Left cardiac atrium (tissue), 4 donors: ENCODE results near the gene MEGF11. TPM values are rescaled to one million over a fixed set of nuclear protein-coding genes. Genes with fewer than 3 reads are reported as not detected.

Experiments used
- ATAC-seq, 2 donors: fragments of 200-7000 bp; cut with Tn5 transposase; one replicate each; pipeline ENCODE4 v1.9.1; 2020; ENCODE audit warnings: mild to moderate bottlenecking in 2 of 2, moderate library complexity in 2 of 2
- DNase-seq: peaks from one replicate; pipeline ENCODE4 v3.0.0-alpha.2; 2020
- intact Hi-C, 2 donors: fragments of 100-400 bp; cut with DNase I; formaldehyde crosslinking; loops; one replicate each; pipeline versions ENCODE4 v1.14.1 to v1.15.1; 2022 to 2023
- total RNA-seq, 2 donors: library from RNA; stranded (reverse); fragmentation: NEBNext Ultra II Directional; extraction: Animal tissue kit (Norgen Biotek cat#: 25700); gene quantifications; one replicate each; pipeline ENCODE4 v1.2.1, GENCODE V29; 2021
- donor health status: DM: no; HTN: yes; CAD: no.
- donor health status: DM: no; HTN: yes; CAD: no; lungs with severe emphysema.
- donor health status: DM: yes; HTN: yes; CAD: no.
- donor health status: Dilated cardiomyopathy.

MEGF11 gene
- total RNA-seq, 2 donors from 2014 or later, result not detected

DNA sequence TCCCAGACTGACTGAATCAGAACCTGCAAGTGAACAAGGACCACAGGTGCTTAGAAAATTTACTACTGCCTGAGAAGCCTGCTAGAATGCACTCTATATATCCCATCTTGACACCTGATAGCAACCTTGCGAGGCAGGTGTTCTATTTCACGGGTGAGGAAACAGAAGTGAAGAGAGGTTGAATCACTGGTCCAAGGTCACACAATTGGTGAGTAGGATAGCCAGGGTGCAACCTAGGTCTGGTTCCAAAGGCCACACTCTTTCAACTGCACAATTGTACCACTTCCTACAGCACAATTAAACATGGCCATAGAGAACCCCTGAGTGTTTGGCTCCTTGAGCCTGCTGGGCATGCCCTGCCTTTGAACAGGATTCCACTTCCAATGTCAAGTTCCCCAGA is 297.2 kb downstream of the MEGF11 start:
- DNase-seq (no peak), ATAC-seq (no peak)
- intact Hi-C loops, result no loop called here

DNA sequence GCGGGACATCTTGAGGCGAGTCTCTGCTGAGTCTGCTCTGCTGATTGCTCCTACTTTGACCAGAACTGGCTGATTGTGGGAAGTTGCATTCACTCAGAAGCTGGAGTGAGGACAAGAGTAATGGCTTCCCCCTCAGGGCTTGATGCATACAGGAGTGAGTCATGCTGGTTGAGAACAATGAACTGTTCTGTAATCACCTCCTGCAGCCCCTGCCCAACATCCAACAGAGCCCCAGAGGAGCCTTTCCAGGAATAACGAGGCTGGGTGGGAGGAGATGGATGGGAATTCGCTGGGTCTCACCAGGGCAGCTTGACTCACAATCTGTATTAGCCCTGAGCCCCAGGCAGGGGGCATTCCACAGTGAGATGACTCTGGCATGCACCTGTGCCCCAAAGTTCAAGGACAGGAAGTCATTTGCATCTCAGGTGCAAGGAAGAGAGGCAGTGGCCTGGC is 299.2 kb downstream of the MEGF11 start:
- ATAC-seq (no peak), DNase-seq (no peak)
- intact Hi-C loops, result no loop called here

DNA sequence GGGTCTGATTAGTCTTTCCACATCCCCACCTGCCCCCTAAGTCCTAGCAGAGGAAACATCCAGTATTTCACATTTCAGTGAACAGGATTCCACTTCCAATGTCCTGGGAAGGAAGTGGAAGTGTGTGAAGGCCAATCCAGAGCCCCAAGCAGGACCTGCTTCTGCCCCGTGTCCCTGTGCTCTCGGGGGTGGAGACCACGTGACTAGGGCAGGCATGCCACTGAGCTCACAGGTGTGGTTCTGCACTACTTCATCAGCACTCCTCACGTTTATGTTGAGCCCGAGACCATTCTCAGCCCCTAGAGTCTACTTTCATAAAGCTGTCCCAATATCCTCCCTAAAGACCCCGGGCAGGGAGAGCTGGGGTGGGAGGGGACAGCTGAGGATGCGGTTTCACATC is 299.9 kb downstream of the MEGF11 start:
- no peak for DNase-seq
- intact Hi-C loops, result no loop called here
- ATAC-seq, result no peak

DNA sequence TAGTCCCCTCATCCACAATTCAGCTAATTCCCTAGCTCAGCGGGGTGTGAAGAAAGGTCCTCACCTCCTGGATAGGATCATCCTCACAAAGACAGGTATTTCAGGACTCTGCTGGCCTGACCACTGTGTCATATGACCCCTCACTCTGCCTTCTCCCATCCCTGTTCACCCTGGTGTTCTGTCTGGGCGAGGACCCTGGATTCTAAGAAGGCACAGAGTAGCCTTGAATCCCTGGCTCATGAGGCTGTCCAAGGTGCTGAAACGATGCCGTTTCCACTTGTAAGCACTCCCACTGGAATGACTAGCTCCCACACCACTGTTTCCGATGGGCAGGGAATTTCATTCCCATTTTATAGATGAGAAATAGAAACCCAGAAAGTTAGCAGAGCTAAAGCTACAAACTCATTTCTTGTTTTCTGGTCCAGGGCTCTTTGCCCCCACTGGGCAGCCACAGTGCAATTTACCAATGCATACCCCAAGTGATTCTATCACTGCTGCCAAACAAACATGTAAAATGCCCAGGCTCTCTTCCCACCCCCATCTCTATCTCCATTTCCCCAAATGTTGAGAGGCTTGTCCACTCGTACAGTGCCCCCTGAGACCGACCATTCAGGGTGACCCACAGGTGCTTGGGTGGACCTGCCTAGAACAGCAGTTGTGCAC is 301.0 kb downstream of the MEGF11 start:
- intact Hi-C loops, result no loop called here
- ATAC-seq, result no peak
- DNase-seq, result peak; percentile 38

DNA sequence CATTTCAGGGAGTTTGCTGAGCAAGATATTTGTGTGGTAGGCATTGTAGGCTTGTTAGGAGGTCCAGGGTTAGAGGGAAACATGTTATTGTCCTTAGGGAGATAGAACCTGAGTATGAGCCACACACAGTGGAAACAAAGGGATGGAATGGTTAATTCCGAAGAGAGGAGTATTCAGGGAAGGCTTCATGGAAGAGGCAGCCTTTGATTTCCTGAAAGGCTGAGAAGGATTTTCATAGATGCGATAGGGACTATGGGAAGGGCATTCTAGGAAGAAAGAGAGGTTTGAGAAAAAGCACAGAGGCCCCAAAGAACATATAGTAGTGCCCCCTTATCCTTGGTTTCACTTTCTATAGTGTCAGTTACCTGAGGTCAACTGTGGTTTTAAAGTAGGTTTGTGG is 302.5 kb downstream of the MEGF11 start:
- no peak for ATAC-seq
- intact Hi-C loops, result no loop called here
- no peak for DNase-seq

DNA sequence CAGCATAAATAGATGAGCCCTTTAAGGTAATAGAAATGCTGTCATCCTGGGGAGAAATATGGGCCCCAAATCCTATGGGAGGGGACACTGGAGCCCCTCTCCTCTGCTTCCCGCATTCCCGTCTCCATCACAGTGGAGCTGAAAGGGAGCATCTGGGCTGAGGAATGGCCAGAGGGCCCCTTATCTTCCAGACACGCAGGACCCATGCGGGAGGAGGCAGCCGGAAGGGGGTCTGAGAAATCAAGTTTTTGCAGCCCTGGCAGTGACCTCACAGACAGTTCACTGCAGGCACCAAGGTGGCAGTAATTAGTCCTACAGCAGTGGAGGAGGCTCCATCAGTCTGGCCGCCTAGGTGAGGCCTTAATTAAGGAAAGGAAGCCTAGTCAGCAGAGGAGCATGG is 304.1 kb downstream of the MEGF11 start:
- ATAC-seq (no peak), DNase-seq (no peak)
- intact Hi-C loops, result no loop called here

DNA sequence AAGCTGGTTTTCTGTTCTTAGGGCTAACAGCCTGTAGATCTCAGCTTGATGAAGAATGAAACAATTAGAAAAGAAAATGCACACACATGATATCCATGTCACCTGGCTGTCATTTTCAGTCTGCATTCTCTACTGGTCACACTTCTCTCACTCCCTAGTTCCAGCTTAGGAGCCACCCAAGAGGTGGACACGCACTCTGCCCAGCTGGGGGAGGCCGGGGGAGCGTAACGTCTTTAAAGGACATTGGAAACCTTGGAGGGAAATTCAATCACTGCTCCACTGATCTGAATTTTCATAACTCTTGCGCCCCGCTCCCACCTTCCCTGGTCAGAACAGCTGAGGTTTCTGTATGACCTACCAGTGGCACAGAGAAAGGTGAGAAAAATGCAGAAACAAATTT is 304.5 kb downstream of the MEGF11 start:
- intact Hi-C loops, result no loop called here
- DNase-seq, result no peak
- no peak for ATAC-seq

DNA sequence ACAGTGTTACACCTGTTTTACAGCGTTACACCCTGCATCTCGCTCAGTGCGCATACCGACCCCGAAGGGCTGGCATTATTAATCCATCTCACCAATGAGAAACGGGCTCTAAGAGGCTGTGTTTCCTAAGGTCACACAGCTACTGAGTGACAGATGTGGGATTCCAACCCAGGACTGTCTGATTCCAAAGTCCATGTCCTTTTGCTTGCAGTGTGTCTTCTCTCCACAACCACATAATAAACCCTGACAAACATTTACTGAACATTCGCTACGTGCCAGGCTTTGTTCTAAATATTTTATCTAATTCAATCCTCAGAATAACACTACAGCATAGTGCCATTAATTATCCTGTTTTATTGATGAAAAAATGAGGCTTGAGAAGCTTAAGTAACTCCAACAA is 305.2 kb downstream of the MEGF11 start:
- no peak for ATAC-seq
- intact Hi-C loops, result no loop called here
- DNase-seq, result no peak

DNA sequence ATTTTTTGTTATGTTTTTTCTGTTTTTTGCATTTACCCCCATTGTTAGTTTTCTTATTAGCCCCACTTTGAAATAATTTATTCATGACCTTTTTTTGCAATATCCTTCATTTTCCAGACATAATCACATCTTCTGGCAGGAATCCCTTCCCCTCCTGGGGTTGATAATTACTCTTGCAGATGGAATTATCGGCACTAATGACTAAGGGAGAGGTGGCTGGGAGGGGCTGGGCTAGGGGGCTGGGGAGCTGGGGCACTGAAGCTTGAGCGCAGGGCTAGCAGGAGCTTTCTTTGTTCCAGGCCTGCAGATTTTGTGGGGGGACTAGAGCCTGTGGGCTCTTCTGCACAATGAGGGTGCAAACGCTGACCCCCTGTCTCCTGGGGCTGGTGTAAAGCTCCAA is 306.5 kb downstream of the MEGF11 start:
- intact Hi-C loops, result no loop called here
- DNase-seq, result no peak
- ATAC-seq, result no peak

DNA sequence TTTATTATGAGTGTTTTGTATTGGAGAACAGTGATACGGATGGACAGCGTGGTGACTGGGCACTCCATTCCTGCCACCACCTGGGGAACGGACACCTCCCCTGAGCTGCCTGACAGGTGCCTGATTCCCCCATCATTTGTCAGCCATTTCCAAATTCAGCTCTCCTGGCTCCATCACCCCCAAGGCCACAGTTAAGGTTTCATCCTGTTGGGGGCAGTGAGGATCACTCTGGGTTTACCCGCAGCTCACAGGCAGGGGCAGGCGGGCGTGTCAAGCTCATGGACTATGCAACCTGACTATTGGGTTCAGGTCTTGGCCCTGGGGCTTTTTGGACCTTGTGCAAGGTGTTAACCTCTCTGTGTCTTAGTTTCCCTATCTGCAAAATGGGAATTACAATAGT is 307.9 kb downstream of the MEGF11 start:
- DNase-seq (no peak), ATAC-seq (no peak)
- intact Hi-C loops, result no loop called here

DNA sequence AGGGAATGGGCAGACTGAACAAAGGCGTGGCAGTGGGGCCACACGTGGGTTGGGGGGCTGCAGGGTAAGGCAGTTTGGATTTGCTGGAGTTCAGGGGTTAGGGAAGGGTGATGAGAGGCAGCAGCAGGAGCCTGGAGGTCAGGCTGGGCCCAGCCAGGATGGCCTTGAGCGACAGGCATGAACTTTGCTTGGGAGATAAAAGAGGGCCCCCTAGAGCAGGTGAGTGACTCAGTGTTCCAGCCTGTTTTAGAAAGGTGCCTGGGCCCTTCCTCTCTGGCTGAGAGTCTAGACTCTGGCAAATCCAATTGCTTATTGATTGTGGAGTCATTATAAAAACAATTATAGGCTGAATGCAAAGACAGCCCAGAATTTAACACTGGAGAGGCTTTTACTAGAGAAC is 309.1 kb downstream of the MEGF11 start:
- DNase-seq (no peak), ATAC-seq (no peak)
- intact Hi-C loops, result no loop called here

DNA sequence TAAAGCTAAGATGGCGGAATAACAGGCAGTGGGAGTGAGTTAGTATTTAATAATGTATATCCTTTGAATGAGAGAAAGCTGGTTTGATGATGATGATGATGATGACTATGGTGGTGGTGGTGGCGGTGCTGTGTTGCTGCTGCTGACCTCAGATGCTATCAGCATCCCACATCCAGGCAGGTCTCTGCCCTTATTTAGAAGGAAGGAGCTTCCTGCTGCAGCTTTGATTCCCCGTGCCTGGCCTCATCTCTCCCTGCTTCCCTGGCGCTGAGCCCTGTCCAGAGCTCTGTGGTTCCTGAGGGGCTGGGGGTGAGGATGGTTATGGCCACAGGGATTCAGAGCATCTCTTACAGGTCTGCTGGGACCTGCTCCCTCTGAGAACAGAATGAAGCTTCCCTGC is 311.1 kb downstream of the MEGF11 start:
- intact Hi-C loops, result no loop called here
- DNase-seq (no peak), ATAC-seq (no peak)

DNA sequence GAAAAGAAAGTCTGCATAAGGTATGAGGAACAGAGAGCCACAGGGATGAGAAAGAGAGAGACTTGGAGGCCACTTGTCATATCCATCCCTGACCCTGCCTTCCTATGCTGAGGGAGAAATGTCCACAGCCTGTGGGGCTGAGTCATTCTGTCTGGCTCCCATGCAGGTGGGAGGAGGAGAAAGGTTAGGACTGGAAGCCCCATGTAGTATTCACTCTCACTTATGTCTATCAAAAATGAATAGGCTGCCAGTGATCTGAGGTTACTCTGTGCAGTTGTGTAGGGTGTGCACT is 313.0 kb downstream of the MEGF11 start:
- ATAC-seq, result peak in 1 of 2 donors; percentile 73
- intact Hi-C loops, result no loop called here
- no peak for DNase-seq

DNA sequence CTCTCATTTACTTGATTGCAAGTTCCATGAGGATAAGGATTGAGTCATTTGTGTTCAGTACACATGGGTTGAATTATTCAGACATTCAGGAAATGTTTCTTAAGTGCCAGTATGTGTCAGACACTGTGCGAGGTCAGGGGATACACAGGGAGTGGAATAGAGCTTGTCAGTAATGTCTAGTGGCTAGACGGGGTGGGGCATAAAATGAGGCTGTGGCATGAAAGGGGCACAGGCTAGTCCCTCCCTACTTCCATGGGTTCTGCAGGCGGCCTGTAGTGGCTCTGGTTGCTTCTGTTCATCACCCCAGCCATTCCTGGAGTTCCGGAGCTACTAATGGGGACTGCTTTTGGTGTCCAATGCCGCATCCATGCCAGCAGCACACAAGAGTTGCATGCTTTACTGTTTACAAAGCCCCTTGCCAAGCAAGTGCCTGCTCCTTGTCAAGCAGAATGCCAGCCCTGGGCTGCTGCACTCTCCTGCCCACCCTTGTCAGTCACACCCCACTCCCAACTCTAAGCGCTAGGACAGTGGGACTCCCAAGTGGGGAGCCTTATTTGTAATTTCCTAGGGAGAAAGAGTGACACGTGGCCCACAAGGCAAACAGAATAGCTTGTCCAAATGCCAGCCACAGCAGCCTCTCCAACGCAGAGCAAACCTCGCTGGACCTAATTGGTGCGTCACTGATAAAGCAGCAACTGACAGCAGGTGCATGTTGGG is 313.5 kb downstream of the MEGF11 start:
- DNase-seq, result no peak
- peak; percentile 79 to 83 for ATAC-seq
- intact Hi-C loops, result no loop called here

DNA sequence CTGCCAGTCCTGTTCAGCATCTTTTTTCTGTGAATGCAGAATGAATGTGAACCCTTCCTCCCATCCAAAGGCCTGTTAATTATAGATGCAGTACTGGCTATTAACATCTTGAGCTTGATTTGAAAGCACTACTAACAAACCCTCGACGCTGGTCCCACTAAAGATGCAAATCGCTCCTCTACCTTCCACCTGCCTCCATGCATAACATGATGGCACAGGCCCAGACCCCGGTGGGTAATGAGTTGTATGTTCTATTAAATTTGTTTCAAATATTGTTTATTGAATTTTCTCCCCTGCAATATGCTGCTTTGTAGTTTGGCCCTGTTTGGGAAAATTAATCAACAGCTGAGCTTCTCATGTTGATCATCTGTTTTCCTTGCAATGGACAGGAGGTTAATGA is 314.9 kb downstream of the MEGF11 start:
- no peak for ATAC-seq
- intact Hi-C loops, result no loop called here
- no peak for DNase-seq

DNA sequence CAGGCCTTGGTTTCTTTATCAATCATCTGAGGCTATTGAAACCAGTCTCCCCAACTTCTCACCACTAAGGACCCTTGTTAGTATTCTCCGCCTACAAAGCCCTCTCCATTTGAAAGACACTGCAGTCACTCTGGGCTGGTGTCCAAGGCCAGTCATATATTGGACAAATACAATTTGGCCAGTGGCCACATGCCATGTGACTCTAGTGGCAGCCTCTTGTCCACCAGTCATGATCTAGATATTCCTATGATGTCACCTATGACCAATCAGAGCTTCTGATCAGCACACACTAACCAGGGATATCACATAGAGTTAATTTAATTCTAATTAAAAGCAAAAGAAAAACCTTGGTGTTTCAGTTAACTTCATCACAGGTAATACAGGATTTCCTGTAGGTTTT is 316.1 kb downstream of the MEGF11 start:
- intact Hi-C loops, result no loop called here
- ATAC-seq (no peak), DNase-seq (no peak)

DNA sequence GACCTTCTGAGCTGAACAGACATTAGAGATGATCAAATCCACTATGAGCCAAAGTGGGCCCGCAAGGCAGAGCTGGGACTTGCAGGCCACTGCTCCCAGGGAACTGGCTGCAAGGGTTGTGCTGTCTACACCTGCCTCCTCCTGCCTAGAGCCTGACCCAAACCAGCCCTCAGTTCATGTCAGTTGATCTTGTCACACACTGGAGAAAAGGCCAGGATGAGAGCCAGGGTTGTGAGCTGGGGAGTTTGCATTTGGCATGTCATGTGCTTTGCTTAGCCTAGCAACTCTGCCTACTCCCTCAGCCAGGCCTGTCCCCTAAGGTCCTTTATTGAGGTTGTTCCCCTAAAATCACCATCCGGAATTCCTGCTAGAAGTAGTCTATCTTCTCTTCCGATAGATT is 316.5 kb downstream of the MEGF11 start:
- intact Hi-C loops, result no loop called here
- DNase-seq (no peak), ATAC-seq (no peak)

DNA sequence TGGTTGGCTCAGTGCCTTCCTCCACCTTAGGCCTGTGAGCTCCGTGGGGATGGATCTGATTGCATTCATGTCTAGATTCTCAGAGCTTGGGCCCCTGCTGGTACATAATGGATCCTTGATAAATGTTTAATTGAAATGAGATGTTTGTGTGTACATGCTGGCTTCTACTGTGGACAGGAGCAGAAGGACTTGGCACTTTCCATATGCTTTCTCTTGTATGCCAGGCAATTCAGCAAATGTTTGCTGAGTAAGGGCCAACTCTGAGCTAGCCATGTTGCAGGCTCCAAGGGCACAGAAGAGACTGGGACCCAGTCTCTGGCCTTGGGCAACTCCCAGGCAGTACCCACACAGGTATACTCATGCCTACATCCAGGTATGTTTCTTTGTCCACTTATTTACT is 317.3 kb downstream of the MEGF11 start:
- intact Hi-C loops, result no loop called here
- no peak for ATAC-seq
- no peak for DNase-seq

DNA sequence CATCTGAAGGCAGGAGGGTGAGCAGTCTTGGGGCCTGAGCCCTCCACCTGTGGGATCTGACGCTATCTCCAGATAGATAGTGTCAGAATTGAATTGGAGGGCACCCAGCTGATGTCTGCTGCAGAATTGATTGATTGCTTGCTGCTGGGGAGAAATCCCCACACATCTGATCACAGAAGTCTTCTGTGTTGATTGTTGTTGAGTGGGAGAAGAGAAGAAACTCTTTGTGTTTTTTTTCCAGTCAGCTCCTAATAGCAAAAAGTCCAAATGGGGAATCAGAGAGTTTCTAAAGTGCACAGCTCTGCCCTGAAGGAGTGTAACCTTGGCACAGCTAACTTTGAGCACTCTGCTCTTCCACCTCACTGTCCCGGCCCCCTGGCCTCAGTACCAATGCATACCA is 318.2 kb downstream of the MEGF11 start:
- DNase-seq, result no peak
- no peak for ATAC-seq
- intact Hi-C loops, result no loop called here

DNA sequence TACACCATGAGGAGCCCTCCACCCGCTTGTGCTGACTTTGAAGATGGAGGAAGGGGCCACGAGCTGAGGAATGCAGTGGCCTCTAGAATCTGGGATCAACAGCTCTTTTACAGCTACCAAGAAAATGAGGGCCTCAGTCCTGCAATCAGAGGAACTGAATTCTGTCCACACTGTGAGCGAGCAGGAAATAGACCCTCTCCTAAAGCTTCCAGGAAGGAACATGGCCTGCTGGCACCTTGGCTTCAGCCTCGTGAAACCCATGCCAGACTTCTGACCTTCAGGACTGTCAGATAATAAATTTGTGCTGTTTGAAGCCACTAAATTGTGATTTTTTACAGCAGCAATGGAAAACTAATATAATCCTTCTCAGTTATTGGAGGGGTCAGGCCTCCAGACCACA is 322.3 kb downstream of the MEGF11 start:
- ATAC-seq (no peak), DNase-seq (no peak)
- intact Hi-C loops, result no loop called here

DNA sequence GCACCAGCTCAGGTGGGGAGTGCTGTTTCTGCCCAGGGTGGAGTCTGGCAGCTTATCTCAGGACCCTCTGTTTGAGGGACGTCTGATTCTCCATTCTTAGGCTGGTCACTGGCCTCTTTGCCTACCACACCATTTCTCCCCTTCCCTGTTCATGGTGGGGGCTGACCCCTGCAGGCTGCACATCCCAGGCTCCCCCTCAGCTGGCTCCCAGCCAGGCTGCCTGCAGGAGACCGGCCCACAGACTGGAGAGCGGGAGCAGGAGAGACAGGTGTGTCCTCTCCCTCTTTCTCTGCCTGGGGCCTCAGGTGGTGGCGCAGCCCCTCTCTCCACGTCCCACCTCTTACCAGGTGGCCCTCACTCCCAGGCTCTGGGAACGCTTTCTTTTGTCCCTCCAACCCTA is 323.4 kb downstream of the MEGF11 start:
- intact Hi-C loops, result no loop called here
- ATAC-seq (no peak), DNase-seq (no peak)

DNA sequence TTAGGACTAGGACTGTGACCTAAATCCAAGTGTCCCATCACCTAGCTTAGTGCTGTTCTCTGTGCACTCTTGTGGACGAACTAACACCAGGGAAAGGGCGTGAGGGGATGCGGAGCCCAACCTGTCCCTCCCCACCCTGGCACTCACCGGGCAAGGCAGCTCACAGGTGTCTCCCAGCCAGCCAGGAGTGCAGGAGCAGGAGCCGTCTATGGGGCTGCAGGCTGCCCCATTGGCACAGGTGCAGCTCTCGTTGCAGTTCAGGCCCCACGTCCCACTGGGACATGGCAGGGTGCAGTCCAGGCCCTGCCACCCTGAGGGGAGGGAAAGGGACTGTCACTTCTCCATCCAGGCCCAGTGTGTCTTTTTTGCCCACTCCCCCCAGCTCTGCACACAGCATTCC is 324.0 kb downstream of the MEGF11 start:
- ATAC-seq (no peak), DNase-seq (no peak)
- intact Hi-C loops, result no loop called here
